GM21619 (cell line): Measurements from ENCODE around the gene STK17B.
"Not testable (repeated sequence)": the region's sequence is repeated elsewhere in the genome, so short reads cannot be mapped to it uniquely, and the experiment has no call there.

ENCODE experiments used
- ATAC-seq: cut with Tn5 transposase; IDR thresholded peaks from one replicate; pipeline ENCODE4 v1.9.1; 2021; ENCODE audit not compliant: unreplicated experiment

The STK17B gene

GRCh38 chr2:196171248-196171871 is at the start of gene STK17B:
STK17B (minus strand) TSS chr2:196171578; CDS start chr2:196163383, 8,195 bp downstream.
- peak; percentile 48 for ATAC-seq

GRCh38 chr2:196220671-196221070 is 49.3 kb upstream of the STK17B start:
- ATAC-seq, result no peak

- ATAC-seq, result no peak
Observed at GRCh38 chr2:196219671-196220070, 48.3 kb upstream of the STK17B start.

DNA sequence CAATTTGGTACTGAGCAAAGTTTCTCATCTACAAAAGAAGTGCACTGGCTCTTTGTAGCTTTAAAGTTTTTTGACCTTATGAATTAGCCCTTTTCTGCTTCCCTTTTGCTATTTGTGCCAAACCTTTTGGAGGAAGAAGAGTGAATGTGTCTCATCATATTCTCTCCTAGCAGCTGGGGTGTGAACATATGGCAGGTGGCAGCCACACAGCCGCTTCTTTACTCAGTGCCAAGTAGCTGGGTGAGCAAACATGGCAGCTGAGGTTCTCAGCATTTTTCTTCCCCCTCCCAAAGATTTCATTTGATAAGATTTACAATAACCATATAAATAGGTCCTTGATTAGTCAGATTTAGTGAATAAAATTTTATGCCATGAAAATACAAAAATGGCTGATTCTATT is 46.7 kb upstream of the STK17B start:
- ATAC-seq, result no peak

DNA sequence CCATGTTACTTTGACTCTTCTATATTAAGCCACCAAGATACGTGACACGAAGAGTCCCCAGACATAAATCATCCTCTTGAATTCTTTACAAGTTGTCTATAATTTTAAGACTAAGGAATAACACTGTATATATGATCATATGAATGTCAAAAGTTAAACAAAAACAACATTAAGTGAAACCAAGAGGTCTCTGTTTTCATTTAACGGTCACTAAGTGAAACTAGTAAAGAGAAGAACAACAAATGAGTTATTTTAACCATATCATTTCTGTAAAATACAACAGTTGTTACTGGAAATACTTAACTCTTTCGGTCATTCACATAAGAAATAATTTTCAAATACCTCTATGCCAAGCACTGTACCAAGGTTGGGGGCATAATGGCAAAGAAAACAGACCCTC is 45.7 kb upstream of the STK17B start:
- no peak for ATAC-seq

- no peak for ATAC-seq
Observed at GRCh38 chr2:196215376-196215775, 44.0 kb upstream of the STK17B start.

- ATAC-seq, result no peak
Observed at GRCh38 chr2:196214156-196214555, 42.8 kb upstream of the STK17B start.

DNA sequence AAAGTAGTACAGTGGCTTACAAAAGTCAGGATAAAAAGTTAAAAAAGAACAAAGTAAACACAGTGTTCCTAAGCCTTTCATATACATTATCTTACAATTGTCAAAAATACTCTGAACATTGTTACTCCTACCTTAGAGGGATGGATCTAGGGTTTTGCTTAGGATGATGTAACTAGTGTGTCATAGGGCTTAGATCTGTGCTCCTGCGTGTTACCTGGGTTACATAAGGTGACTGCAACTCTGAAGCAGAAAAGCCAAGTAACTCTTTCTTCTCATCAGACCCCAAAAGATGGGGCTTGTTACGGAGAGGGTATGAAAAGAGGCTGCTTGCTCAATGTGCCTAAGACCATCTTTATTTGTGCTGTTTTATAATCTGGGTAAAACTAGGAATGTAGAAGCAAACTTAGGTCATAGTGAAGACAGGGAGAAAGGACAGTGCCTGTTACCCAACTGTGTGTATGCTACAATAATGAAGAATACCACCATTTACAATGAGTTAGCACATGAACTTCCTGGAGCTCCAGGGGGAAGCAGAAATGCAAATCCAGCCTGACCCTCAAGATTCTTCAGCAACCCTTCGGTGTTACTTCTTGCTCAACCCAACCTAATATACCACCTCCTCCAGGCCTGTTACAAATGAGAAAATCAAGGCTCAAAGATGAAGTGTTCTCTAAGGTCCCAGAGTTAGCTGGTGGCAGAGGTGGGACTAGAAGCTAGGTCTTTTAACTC is 42.0 kb upstream of the STK17B start:
- no peak for ATAC-seq

DNA sequence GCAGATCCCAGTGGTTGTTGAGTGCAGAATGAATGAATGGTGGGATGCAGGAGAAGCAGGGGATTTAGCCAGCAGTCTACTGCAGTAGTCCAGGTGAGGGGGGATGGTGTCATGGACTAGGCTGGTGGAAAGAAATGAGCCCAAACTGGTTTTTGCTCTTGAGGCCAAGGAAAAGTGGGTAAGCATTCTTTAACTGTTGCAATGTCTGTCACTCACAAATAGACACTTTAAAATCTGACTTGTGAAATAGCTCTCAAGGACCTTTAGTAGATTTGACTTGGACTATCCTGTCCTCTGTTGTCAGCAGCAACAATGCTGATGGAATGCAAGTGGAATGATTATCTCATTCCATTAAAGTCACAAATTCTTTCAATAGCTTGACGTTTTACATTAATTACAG is 37.5 kb upstream of the STK17B start:
- ATAC-seq, result no peak

- ATAC-seq, result no peak
Observed at GRCh38 chr2:196206804-196207203, 35.4 kb upstream of the STK17B start.

DNA sequence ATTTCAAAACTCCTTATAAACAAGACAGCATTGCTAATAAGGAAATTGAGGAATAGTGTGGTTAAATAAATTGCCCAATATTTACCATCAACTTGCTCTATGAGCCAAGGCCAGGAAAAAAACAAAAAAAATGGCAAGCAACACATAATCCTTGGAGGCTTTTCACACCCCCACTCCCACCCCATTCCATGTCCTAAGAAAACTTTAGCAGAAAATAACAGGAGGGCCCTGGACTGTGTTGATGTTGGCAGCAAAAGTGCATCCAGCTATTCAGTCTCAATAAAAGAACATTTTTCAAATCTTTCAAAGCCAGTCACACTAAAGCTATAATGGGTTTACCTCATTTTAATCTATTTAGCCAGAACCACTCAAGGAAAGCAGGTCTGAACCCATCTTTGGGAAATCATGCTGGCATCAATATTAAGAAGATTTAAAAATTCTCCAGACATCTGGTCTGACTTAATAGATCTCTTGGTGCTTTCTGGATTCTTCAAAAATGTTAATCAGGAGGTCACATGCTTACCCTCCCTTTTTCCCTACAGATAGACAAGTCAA is 34.6 kb upstream of the STK17B start:
- ATAC-seq, result no peak

GRCh38 chr2:196205011-196205766 is 33.8 kb upstream of the STK17B start:
- ATAC-seq, result no peak

DNA sequence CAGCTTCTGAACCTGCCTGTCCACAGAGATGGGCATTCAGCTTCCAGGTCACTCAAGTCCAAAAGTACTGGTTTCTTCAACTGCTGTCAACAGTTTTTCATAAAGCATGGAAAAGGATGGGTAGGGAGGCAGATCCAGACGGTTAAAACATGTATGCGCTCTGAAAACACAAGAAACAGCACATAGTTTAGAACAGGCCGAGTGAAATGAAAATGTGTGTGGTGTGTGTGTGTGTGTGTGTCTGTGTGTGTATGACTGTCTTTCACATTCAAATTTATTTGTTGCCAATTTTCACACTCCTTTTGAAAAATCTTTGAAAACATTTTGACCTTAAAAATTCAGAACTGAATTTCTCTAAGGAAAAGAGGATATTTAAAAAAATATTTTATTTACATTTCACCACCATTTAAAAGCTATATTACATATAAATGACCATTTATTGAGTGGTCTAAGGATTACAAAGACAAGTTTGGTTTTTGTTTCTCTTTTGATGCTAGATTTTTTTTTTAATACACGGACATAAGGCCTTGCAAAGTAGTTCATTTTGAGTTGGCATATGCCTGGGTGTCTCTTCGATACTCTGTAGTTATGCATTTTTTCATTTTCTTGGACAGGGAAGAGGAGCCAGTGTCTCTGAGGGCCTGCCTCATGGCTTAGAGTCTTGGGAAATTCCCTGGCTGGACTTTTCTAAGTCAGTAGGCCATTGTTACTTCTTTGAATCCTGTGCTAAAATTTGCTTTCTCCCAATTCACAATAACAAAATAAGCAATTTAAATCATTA is 30.0 kb upstream of the STK17B start:
- ATAC-seq, result no peak

DNA sequence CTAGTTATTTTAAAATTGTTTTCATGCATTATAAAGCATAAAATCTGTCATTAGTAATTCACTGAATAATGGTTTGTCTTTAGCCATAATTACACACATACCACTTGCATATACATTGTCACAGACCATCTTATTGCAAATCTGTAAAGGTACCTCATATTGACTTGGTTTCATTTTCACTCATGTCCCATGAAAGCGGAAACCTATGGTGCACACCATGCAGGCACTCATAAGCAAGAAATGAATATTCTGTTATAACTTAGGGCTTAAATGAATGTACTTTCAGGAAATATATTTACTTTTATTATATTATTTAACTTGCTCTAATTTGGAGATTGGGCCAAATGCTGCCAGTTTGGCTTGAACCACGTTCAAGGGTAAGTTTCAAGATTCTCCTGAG is 29.2 kb upstream of the STK17B start:
- peak; percentile 99 for ATAC-seq

DNA sequence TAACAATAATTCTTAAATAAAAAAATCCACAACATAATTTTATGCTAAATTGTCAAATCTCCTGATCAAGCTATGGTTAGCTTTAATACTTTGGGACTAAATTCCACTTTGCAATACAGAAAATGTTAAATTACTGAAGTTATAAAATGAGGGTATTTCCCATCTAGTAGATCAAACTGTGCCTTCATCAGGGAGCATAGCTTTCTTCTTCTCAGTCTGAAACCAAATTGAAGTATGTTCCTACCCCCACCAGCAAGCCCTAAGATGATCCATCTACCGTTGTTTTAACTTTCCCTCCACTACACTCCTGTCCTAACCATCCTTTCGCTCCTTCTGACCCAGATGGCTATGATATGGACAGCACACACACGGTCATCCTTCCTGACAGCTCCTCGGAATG is 24.4 kb upstream of the STK17B start:
- ATAC-seq, result no peak

DNA sequence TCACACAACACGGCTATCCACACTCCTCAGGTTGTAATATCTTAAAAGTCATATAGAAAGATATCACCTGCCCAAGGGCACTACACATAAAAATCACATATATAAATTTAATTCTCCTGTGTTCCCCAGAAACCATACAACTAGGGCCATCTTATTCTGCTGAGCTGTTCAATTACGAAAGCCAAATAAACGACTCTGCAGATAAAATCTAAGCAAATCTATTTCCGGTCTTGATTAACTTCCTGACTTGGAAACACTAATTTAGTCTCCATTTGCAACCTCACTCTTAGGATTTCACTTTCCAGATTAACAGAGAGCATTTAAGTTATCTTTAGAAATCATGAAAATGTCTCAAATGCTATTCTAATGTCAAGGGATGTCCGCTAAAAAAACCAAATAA is 23.9 kb upstream of the STK17B start:
- no peak for ATAC-seq

- no peak for ATAC-seq
Observed at GRCh38 chr2:196191541-196191940, 20.2 kb upstream of the STK17B start.

DNA sequence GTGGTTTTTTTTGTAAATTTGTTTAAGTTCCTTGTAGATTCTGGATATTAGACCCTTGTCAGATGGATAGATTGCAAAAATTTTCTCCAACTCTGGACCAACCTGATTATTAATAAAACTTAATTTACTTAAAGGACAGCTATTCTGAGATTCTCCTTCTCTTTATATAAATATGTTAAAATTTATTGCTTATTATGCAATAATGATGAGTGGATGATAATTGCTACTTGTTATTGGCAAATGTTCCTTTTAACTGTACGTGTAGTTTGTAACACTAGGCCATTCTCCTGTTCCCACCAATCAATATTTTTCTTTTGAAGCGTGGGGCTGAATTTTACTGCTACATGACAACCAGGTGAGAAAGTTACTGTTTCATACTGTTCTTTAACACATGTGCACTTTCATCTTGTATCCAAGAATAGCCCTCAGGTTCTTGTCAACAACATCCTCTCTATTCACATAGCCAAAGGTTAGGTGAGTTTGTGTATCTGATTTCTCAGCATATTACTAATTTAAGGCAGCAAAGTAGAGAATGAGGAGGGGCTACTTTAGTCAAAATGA is 16.6 kb upstream of the STK17B start:
- ATAC-seq, result no peak

DNA sequence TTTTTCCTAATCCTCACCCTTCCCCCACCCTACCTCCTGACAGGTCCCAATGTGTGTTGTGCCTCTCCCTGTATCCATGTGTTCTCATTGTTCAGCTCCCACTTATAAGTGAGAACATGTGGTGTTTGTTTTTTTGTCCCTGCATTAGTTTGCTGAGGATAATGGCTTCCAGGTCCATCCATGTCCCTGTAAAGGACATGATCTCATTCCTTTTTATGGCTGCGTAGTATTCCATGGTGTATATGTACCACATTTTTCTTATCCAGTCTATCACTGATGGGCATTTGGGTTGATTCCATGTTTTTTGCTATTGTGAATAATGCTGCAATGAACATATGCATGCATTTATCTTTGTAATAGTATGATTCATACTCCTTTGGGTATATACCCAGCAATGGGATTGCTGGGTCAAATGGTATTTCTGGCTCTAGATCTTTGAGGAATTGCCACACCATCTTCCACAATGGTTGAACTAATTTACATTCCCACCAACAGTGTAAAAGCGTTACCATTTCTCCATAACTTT is 15.9 kb upstream of the STK17B start:
- ATAC-seq, result not testable (repeated sequence)

DNA sequence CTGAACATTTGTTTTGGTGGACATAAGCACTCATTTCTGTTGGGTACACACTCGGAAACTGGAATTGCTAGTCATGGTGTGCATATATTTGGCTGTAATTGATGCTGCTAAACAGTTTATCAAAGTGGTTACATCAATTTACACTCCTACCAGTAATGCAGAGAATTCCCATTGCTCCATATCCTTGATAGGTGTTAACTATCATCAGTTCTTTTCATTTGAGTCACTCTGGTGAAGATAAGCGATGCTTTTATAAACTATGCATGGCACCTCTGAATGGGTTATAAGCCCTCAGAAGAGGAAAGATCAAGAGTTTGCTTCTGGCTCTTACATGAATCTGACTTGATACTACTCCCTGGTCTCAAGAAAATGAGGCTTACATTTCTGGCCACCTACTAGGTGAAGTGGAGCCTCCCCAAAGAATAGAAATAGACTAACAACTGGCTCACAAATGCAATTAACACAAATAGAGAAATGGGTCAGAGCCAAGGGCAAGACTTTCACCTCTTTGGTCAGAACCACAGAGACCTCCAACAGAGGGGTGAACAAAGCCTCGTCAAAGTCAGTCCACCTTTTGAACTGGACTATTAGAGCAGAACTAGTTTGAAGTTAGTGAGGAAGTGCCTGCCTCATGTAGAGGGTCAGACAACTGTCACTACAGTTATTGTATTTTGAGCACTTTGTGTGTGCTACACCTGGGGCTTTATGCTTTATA is 15.0 kb upstream of the STK17B start:
- ATAC-seq, result no peak
